Ovary (tissue), 9 donors: ENCODE data around the gene YIPF2. TPM values are rescaled to one million over a fixed set of nuclear protein-coding genes. Genes with fewer than 3 reads are reported as not detected.

Experiments
- DNase-seq, 5 donors: peaks; one replicate each; pipeline ENCODE4 v3.0.0-alpha.2; 2019 to 2020
- H3K27ac ChIP-seq, 2 donors: fragments of 200-600 bp; one replicate each; pipeline versions ENCODE4 v1.5.1 to v1.8.0; 2019 to 2022
- H3K27me3 ChIP-seq: fragments of 200-600 bp; one replicate; pipeline ENCODE4 v1.8.0; 2022
- H3K36me3 ChIP-seq: fragments of 200-600 bp; sonication (generic); one replicate; pipeline ENCODE4 v1.5.1; 2019
- H3K4me1 ChIP-seq: one replicate; pipeline ENCODE4 v1.8.1; 2013; ENCODE audit warnings: mild to moderate bottlenecking, moderate library complexity; ENCODE audit not compliant: insufficient read depth
- H3K4me3 ChIP-seq: fragments of 200-600 bp; sonication (generic); one replicate; pipeline ENCODE4 v1.5.1; 2017
- H3K9me3 ChIP-seq, 2 donors: fragments of 200-600 bp in 1 of 2; sonication (generic) in 1 of 2; one replicate each; pipeline versions ENCODE4 v1.5.1 to v1.8.1; 2013 to 2019; ENCODE audit warnings: mild to moderate bottlenecking in 1 of 2, moderate library complexity in 1 of 2
- EP300 ChIP-seq: sonication (generic); formaldehyde crosslinking; IDR thresholded peaks from one replicate; pipeline ENCODE4 v1.6.1; 2017; ENCODE audit warnings: antibody characterized with exemption
- POLR2A ChIP-seq: fragments of 450-650 bp; IDR thresholded peaks from one replicate; pipeline ENCODE4 v1.6.1; 2017; ENCODE audit warnings: antibody characterized with exemption, mild to moderate bottlenecking, moderate library complexity
- WGBS, 3 donors: extraction: QIAGEN DNeasy Blood & Tissue Kit in 1 of 3; methylation state at CpG; one replicate each; pipeline versions ENCODE4 v1.1.5 to v1.1.7; 2013 to 2017; 5-methylcytosine and 5-hydroxymethylcytosine counted together
- intact Hi-C, 4 donors: fragments of 100-400 bp; cut with DNase I; formaldehyde crosslinking; loops; one replicate each; pipeline versions ENCODE4 v1.11.0 to v1.15.1; 2022 to 2023
- polyA plus RNA-seq, 2 donors: library from polyadenylated mRNA; stranded (reverse); fragments of 200-250 nt in 1 of 2; fragments of 350-450 nt in 1 of 2; fragmentation: Illumina TruSeq in 1 of 2; extraction: RNeasy Lipid Tissue Mini Kit (QIAGEN cat#74804) in 1 of 2; gene quantifications; one replicate each; pipeline ENCODE4 v1.2.3, GENCODE V29; 2013 to 2014
- total RNA-seq, 7 donors: library from RNA; depleted of rRNA in 2 of 7; stranded (reverse); fragments of >200 nt in 2 of 7; fragmentation: NEBNext Ultra II Directional in 3 of 7; extraction: Animal tissue kit (Norgen Biotek cat#: 25700) in 3 of 7; gene quantifications; one replicate each; pipeline versions ENCODE4 v1.1.0 to v1.2.4, GENCODE V29; 2016 to 2023
- TF ChIP-seq, protein P1 (sequence below), 3 donors: fragments of 450-650 bp in 2 of 3; fragments of 200-600 bp in 1 of 3; IDR thresholded peaks; one replicate each; pipeline versions ENCODE4 v1.5.1 to v1.8.0; 2016 to 2022; ENCODE audit warnings: antibody characterized with exemption in 3 of 3, mild to moderate bottlenecking in 1 of 3
- donor health status: DM: no; HTN: no; CAD: no; lungs with moderate emphysema.
- donor health status: DM: no; HTN: no; CAD: no.
- donor health status: Bipolar disorder and iron deficiency.
- donor health status: DM: yes; HTN: yes; CAD: no.
- donor health status: DM: no; HTN: no; CAD: no.
- donor health status: DM: yes; HTN: yes; CAD: no.

YIPF2 gene
- total and polyA plus RNA-seq, 9 donors = 10.3 to 66.4 (median 45.7) TPM

- WGBS, 3 donors = 86 to 95% (median 94%) methylated on average over 1 of the region's 1 CpG
- intact Hi-C loops = loop anchor here in 2 of 4 donors (5.0 to 10.0 kb wide), 2 partner anchors 51 to 53 kb away; partner anchors contain the start of genes TIMM29 (in 2 of the 2) and YIPF2 (in 2 of the 2)
- Histone ChIP-seq H3K4me1 (no peaks in the 10 kb centered on the region), H3K4me3 (no peak overlapping the region), H3K27me3 (no peaks in the 10 kb centered on the region), H3K27ac (no peak overlapping the region), H3K9me3 (no peaks in the 10 kb centered on the region), H3K36me3 (no peaks in the 10 kb centered on the region)
- no peak for TF ChIP-seq EP300
- TF ChIP-seq, protein P1, sequence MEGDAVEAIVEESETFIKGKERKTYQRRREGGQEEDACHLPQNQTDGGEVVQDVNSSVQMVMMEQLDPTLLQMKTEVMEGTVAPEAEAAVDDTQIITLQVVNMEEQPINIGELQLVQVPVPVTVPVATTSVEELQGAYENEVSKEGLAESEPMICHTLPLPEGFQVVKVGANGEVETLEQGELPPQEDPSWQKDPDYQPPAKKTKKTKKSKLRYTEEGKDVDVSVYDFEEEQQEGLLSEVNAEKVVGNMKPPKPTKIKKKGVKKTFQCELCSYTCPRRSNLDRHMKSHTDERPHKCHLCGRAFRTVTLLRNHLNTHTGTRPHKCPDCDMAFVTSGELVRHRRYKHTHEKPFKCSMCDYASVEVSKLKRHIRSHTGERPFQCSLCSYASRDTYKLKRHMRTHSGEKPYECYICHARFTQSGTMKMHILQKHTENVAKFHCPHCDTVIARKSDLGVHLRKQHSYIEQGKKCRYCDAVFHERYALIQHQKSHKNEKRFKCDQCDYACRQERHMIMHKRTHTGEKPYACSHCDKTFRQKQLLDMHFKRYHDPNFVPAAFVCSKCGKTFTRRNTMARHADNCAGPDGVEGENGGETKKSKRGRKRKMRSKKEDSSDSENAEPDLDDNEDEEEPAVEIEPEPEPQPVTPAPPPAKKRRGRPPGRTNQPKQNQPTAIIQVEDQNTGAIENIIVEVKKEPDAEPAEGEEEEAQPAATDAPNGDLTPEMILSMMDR (IDR thresholded peaks at IDR 0.05) = no peak
- no peak for TF ChIP-seq POLR2A
- DNase-seq = no peak
Measured at GRCh38 chr19:10874024-10874423, 54.4 kb downstream of the YIPF2 start.

DNA sequence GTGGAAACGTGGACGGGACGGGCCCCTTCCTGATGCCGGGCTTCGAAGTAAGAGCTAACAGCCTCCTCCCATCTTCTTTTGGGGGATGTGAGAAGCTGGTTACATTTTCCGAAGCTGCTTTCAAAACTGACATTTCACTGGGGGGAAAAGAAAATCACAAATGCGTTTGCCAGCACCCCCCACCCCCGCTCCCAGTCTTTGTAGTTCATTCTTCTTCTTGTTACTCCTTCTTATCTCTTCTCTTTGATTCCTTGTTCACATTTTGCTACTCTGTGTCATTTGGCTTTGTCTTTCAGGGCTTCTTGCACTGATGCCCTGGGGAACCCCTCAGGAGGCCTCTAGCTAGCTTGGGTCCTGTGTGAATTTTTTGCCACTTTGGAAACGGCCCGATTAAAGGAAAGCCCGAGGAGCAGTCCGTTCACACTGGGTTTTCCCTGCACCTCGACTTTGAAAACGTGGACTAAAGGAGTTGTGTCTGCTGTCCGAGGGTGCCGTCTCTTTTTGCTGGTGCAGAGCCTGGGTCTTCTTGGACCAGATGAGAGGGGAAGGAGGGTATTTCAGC is 55.8 kb downstream of the YIPF2 start:
- WGBS, 3 donors = 3 to 4% (median 3%) methylated on average over 16 of the region's 16 CpGs
- H3K4me1 ChIP-seq = no peaks in the 10 kb centered on the region
- peak overlapping the region; percentile 67 for H3K4me3 ChIP-seq
- intact Hi-C loops = loop anchor here in 2 of 4 donors (5.0 to 10.0 kb wide), 2 partner anchors 52 to 55 kb away; partner anchors contain the start of genes TIMM29 (in 2 of the 2) and YIPF2 (in 2 of the 2)
- no peaks in the 10 kb centered on the region for H3K27me3 ChIP-seq
- no peak for DNase-seq
- TF ChIP-seq POLR2A = no peak
- TF ChIP-seq EP300 = no peak
- TF ChIP-seq, protein P1 (IDR thresholded peaks at IDR 0.05) = no peak
- H3K36me3 ChIP-seq = no peaks in the 10 kb centered on the region
- H3K27ac ChIP-seq = peak overlapping the region in 1 of 2 donors; percentile 55
- no peaks in the 10 kb centered on the region for H3K9me3 ChIP-seq

Other genes with a start within 250 kb of the YIPF2 start
- gene QTRT1, start 227.2 kb downstream of the YIPF2 start, total RNA-seq = 10 to 100 TPM; 33.3 to 61.0 (median 51.5) TPM
- 10 to 100 TPM in 1 of 2 donors, 1 to 10 TPM in 1; 3.2 to 59.1 TPM for gene QTRT1, start 227.2 kb downstream of the YIPF2 start, polyA plus RNA-seq
- 100 to 1,000 TPM in 3 of 7 donors, 10 to 100 TPM in 4; 51.1 to 121 (median 87.5) TPM for gene DNM2, start 210.6 kb downstream of the YIPF2 start, total RNA-seq
- 10 to 100 TPM; 53.7 to 68.6 TPM for gene DNM2, start 210.6 kb downstream of the YIPF2 start, polyA plus RNA-seq
- 10 to 100 TPM; 24.5 to 53.8 (median 29.1) TPM for gene TMED1, start 92.4 kb downstream of the YIPF2 start, total RNA-seq
- gene TMED1, start 92.4 kb downstream of the YIPF2 start, polyA plus RNA-seq = 10 to 100 TPM in 1 of 2 donors, 1 to 10 TPM in 1; 9.3 to 49.6 TPM
- 1 to 10 TPM in 4 of 7 donors, under 1 TPM in 3; 0.52 to 4.1 (median 1.3) TPM for gene C19orf38, start 80.2 kb downstream of the YIPF2 start, total RNA-seq
- 1 to 10 TPM in 1 of 2 donors, under 1 TPM in 1; 0.65 to 1.0 TPM for gene C19orf38, start 80.2 kb downstream of the YIPF2 start, polyA plus RNA-seq
- gene CARM1, start 57.1 kb downstream of the YIPF2 start, total RNA-seq = 10 to 100 TPM; 10.1 to 42.1 (median 39.8) TPM
- gene CARM1, start 57.1 kb downstream of the YIPF2 start, polyA plus RNA-seq = 10 to 100 TPM; 14.7 to 26.6 TPM
- gene TIMM29, start 172 bp upstream of the YIPF2 start, total RNA-seq = 10 to 100 TPM; 14.7 to 22.4 (median 20.0) TPM
- gene TIMM29, start 172 bp upstream of the YIPF2 start, polyA plus RNA-seq = 10 to 100 TPM; 13.8 to 15.1 TPM
- 10 to 100 TPM; 32.7 to 96.7 (median 68.5) TPM for gene SMARCA4, start 32.4 kb upstream of the YIPF2 start, total RNA-seq
- 10 to 100 TPM; 32.1 to 45.4 TPM for gene SMARCA4, start 32.4 kb upstream of the YIPF2 start, polyA plus RNA-seq
- 100 to 1,000 TPM in 5 of 7 donors, 10 to 100 TPM in 2; 54.2 to 436 (median 141) TPM for gene LDLR, start 160.8 kb upstream of the YIPF2 start, total RNA-seq
- 100 to 1,000 TPM in 1 of 2 donors, 10 to 100 TPM in 1; 31.1 to 205 TPM for gene LDLR, start 160.8 kb upstream of the YIPF2 start, polyA plus RNA-seq
- gene SPC24, start 227.1 kb upstream of the YIPF2 start, total RNA-seq = 1 to 10 TPM in 4 of 7 donors, under 1 TPM in 2, not detected in 1; 0.93 to 2.7 (median 1.0) TPM
- gene SPC24, start 227.1 kb upstream of the YIPF2 start, polyA plus RNA-seq = under 1 TPM; 0.47 to 0.78 TPM